HepG2 (cell line): ENCODE measurements around the gene SEMA3B. TPM values are rescaled to one million over a fixed set of nuclear protein-coding genes. Genes with fewer than 3 reads are reported as not detected.

Experiments used
- AKAP8 ChIP-seq: sonication (generic); formaldehyde crosslinking; IDR thresholded peaks from 2 replicates; pipeline ENCODE4 v1.5.1; 2020; ENCODE audit warnings: mild to moderate bottlenecking, missing genetic modification reagents
- ASH2L ChIP-seq: fragments of 300-600, 200-600 bp; sonication (generic); IDR thresholded peaks from 2 replicates; pipeline ENCODE4 v1.7.0; 2017; ENCODE audit warnings: low read depth, mild to moderate bottlenecking, moderate library complexity, mixed read lengths, low read length; ENCODE audit not compliant: insufficient read length
- ELF1 ChIP-seq: sonication (generic); formaldehyde crosslinking; IDR thresholded peaks from 2 replicates; pipeline ENCODE4 v1.4.0; 2020; ENCODE audit warnings: missing genetic modification reagents
- FOXO1 ChIP-seq: sonication (generic); formaldehyde crosslinking; IDR thresholded peaks from 2 replicates; pipeline ENCODE4 v1.4.0; 2020; ENCODE audit warnings: missing genetic modification reagents
- KDM5A ChIP-seq: fragments of 200-600 bp; sonication (generic); IDR thresholded peaks from 2 replicates; pipeline ENCODE4 v1.7.0; 2018; ENCODE audit warnings: antibody characterized with exemption, mild to moderate bottlenecking, low read length, borderline replicate concordance
- KLF9 ChIP-seq: IDR thresholded peaks from 2 replicates; pipeline ENCODE4 v1.6.1; 2016; ENCODE audit warnings: low read depth
- NFE2L2 ChIP-seq: fragments of 150-350 bp; IDR thresholded peaks from 2 replicates; pipeline ENCODE4 v1.6.1; 2014; ENCODE audit warnings: low read length
- RXRB ChIP-seq: IDR thresholded peaks from 2 replicates; pipeline ENCODE4 v1.6.1; 2016; ENCODE audit warnings: borderline replicate concordance, missing genetic modification reagents, missing compliant biosample characterization
- SP2 ChIP-seq: sonication (generic); formaldehyde crosslinking; IDR thresholded peaks from 2 replicates; pipeline ENCODE4 v1.5.1; 2020; ENCODE audit warnings: mild to moderate bottlenecking, missing genetic modification reagents
- WIZ ChIP-seq: sonication (generic); formaldehyde crosslinking; IDR thresholded peaks from 2 replicates; pipeline ENCODE4 v1.5.1; 2020; ENCODE audit warnings: mild to moderate bottlenecking, missing genetic modification reagents
- ZMAT3 ChIP-seq: sonication (generic); formaldehyde crosslinking; conservative IDR thresholded peaks from 2 replicates; pipeline ENCODE4 v1.7.0; 2021; ENCODE audit warnings: missing genetic modification reagents
- ZNF501 ChIP-seq: sonication (generic); formaldehyde crosslinking; IDR thresholded peaks from 2 replicates; pipeline ENCODE4 v1.5.1; 2020; ENCODE audit warnings: mild to moderate bottlenecking, moderate library complexity, missing genetic modification reagents
- ZNF724P ChIP-seq: sonication (generic); formaldehyde crosslinking; IDR thresholded peaks from 2 replicates; pipeline ENCODE4 v1.8.0; 2022; ENCODE audit warnings: missing genetic modification reagents, borderline replicate concordance
- polyA plus RNA-seq, 8 experiments: library from polyadenylated mRNA; depleted of rRNA in 3 of 8; stranded (reverse) in 7 of 8; unstranded in 1 of 8; fragments of >200 nt; fragmentation: Illumina TruSeq in 4 of 8; extraction: Trizol in 4 of 8; gene quantifications; 2 replicates each; pipeline versions ENCODE4 v1.2.1 to v1.2.3, GENCODE V29; 2011 to 2016; ENCODE audit warnings: low read depth in 4 of 8, missing spikeins in 1 of 8, mixed read lengths in 1 of 8; ENCODE audit not compliant: insufficient read depth in 1 of 8
- total RNA-seq, 5 experiments: library from RNA; depleted of rRNA; stranded (reverse); fragments of >200 nt; fragmentation: Illumina TruSeq; extraction: Trizol; gene quantifications; 2 replicates each; pipeline ENCODE4 v1.2.3, GENCODE V29; 2016; ENCODE audit warnings: low read depth in 1 of 5
- TF ChIP-seq, protein P1 (sequence below): sonication (generic); formaldehyde crosslinking; IDR thresholded peaks from 2 replicates; pipeline ENCODE4 v1.8.1; 2023; ENCODE audit warnings: mild to moderate bottlenecking, inconsistent platforms, moderate library complexity, missing genetic modification reagents, borderline replicate concordance
- TF ChIP-seq, protein P2 (sequence below): sonication (generic); formaldehyde crosslinking; IDR thresholded peaks from 2 replicates; pipeline ENCODE4 v1.5.1; 2020; ENCODE audit warnings: mild to moderate bottlenecking, missing genetic modification reagents, moderate library complexity
- TF ChIP-seq, protein P3 (sequence below): sonication (generic); formaldehyde crosslinking; conservative IDR thresholded peaks from 2 replicates; pipeline ENCODE4 v1.5.0; 2020; ENCODE audit warnings: missing genetic modification reagents

SEMA3B gene
- total and polyA plus RNA-seq, 2 of the 13 experiments (the other 11 are each of a cell fraction or from before 2014, with no cell fraction given): 93.2 to 158 TPM

DNA sequence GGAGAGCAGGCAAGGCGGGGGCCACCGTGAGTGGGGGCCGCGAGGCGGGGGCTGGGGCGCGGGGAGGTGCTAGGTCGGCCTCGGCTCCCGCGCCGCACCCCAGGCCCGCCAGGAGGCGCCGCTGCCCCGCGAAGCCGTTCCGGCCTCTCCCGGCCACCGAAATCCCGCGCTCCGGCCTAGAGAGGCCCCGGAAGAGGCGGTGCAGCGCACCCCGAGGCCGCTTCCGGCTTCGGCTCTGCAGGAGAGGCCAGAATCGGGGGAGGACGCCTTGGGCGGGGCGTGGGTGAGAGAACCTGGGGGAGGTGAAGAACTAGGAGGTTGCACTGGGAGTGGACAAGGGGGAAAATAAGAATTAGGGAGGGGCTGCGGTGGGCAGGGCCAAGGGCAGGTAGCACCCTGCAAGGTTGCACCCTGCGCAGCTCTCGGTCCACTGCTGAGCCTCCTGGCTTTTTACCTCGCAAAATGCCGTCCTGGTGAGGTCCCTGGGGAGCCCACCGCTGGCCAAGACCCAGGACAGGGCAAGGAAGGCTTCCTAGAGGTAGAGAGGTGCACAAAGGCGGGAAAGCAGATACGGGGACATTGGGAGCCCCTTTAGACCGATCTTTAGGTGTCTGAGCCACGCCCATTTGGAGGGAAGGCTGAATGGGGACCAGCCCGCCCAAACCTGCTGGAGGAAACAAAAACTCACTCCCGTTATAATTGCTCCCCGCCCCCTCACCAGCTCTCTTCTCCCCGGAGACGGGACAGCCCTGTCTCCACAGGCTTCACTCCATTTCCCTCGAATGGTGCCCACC is 41.4 kb upstream of the SEMA3B start (continued):
- TF ChIP-seq, protein P1, sequence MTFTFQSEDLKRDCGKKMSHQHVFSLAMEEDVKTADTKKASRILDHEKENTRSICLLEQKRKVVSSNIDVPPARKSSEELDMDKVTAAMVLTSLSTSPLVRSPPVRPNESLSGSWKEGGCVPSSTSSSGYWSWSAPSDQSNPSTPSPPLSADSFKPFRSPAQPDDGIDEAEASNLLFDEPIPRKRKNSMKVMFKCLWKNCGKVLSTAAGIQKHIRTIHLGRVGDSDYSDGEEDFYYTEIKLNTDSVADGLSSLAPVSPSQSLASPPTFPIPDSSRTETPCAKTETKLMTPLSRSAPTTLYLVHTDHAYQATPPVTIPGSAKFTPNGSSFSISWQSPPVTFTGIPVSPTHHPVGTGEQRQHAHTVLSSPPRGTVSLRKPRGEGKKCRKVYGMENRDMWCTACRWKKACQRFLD (CRISPR knock-in tag): no peak
- 0 out of 2 replicates have a peak, but pooled peaks have one; percentile 47 for TF ChIP-seq ZMAT3 (CRISPR knock-in tag)
- TF ChIP-seq ZNF501 (CRISPR knock-in tag): peak; percentile 85
- TF ChIP-seq, protein P2, sequence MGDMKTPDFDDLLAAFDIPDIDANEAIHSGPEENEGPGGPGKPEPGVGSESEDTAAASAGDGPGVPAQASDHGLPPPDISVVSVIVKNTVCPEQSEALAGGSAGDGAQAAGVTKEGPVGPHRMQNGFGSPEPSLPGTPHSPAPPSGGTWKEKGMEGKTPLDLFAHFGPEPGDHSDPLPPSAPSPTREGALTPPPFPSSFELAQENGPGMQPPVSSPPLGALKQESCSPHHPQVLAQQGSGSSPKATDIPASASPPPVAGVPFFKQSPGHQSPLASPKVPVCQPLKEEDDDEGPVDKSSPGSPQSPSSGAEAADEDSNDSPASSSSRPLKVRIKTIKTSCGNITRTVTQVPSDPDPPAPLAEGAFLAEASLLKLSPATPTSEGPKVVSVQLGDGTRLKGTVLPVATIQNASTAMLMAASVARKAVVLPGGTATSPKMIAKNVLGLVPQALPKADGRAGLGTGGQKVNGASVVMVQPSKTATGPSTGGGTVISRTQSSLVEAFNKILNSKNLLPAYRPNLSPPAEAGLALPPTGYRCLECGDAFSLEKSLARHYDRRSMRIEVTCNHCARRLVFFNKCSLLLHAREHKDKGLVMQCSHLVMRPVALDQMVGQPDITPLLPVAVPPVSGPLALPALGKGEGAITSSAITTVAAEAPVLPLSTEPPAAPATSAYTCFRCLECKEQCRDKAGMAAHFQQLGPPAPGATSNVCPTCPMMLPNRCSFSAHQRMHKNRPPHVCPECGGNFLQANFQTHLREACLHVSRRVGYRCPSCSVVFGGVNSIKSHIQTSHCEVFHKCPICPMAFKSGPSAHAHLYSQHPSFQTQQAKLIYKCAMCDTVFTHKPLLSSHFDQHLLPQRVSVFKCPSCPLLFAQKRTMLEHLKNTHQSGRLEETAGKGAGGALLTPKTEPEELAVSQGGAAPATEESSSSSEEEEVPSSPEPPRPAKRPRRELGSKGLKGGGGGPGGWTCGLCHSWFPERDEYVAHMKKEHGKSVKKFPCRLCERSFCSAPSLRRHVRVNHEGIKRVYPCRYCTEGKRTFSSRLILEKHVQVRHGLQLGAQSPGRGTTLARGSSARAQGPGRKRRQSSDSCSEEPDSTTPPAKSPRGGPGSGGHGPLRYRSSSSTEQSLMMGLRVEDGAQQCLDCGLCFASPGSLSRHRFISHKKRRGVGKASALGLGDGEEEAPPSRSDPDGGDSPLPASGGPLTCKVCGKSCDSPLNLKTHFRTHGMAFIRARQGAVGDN (CRISPR knock-in tag): peak; percentile 92
- TF ChIP-seq ELF1 (CRISPR knock-in tag): peak; percentile 97
- peak; percentile 67; the same call in 1 of the 2 replicates for TF ChIP-seq RXRB (CRISPR knock-in tag)
- peak; percentile 86 for TF ChIP-seq SP2 (CRISPR knock-in tag)
- TF ChIP-seq KDM5A: peak; percentile 56; the same call in 1 of the 2 replicates
- peak; percentile 76; the same call in 1 of the 2 replicates for TF ChIP-seq ZNF724P
- no peak; the same call in 1 of the 2 replicates for TF ChIP-seq FOXO1
- no peak for TF ChIP-seq NFE2L2
- TF ChIP-seq, protein P3, sequence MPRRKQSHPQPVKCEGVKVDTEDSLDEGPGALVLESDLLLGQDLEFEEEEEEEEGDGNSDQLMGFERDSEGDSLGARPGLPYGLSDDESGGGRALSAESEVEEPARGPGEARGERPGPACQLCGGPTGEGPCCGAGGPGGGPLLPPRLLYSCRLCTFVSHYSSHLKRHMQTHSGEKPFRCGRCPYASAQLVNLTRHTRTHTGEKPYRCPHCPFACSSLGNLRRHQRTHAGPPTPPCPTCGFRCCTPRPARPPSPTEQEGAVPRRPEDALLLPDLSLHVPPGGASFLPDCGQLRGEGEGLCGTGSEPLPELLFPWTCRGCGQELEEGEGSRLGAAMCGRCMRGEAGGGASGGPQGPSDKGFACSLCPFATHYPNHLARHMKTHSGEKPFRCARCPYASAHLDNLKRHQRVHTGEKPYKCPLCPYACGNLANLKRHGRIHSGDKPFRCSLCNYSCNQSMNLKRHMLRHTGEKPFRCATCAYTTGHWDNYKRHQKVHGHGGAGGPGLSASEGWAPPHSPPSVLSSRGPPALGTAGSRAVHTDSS (CRISPR knock-in tag): no peak
- TF ChIP-seq AKAP8 (CRISPR knock-in tag): no peak
- peak; percentile 92; the same call in 1 of the 2 replicates for TF ChIP-seq KLF9 (CRISPR knock-in tag)
- peak; percentile 19 for TF ChIP-seq ASH2L
- no peak for TF ChIP-seq WIZ (CRISPR knock-in tag)
